Psoas muscle (tissue), 8 donors: ENCODE results near the gene UBE2H. TPM values are rescaled to one million over a fixed set of nuclear protein-coding genes. Genes with fewer than 3 reads are reported as not detected.

Source experiments
- ATAC-seq, 4 donors: fragments of 200-7000 bp; cut with Tn5 transposase; one replicate each; pipeline ENCODE4 v1.9.1; 2020; ENCODE audit warnings: moderate library complexity in 3 of 4, mild to moderate bottlenecking in 2 of 4
- DNase-seq, 2 donors: peaks; one replicate each; pipeline ENCODE4 v3.0.0-alpha.2; 2020
- H3K27ac ChIP-seq: fragments of 200-600 bp; one replicate; pipeline ENCODE4 v1.8.0; 2022
- H3K27me3 ChIP-seq, 3 donors: fragments of 200-600 bp in 1 of 3; one replicate each; pipeline versions ENCODE4 v1.6.1 to v1.8.0; 2013 to 2022; ENCODE audit warnings: low read length in 2 of 3, mild to moderate bottlenecking in 2 of 3, moderate library complexity in 1 of 3; ENCODE audit not compliant: insufficient read depth in 3 of 3
- H3K36me3 ChIP-seq, 2 donors: fragments of 200-600 bp in 1 of 2; one replicate each; pipeline versions ENCODE4 v1.6.1 to v1.8.0; 2013 to 2022; ENCODE audit warnings: low read depth in 1 of 2, mild to moderate bottlenecking in 1 of 2, moderate library complexity in 1 of 2; ENCODE audit not compliant: insufficient read depth in 1 of 2
- H3K4me1 ChIP-seq: fragments of 200-600 bp; one replicate; pipeline ENCODE4 v1.8.0; 2022
- H3K4me3 ChIP-seq: fragments of 200-600 bp; one replicate; pipeline ENCODE4 v1.8.0; 2022; ENCODE audit warnings: mild to moderate bottlenecking
- H3K9me3 ChIP-seq: fragments of 200-600 bp; one replicate; pipeline ENCODE4 v1.8.0; 2022
- CTCF ChIP-seq: fragments of 200-600 bp; IDR thresholded peaks from one replicate; pipeline ENCODE4 v1.8.0; 2022; ENCODE audit warnings: antibody characterized with exemption
- WGBS, 3 donors: extraction: QIAGEN DNeasy Blood & Tissue Kit; methylation state at CpG; one replicate each; pipeline versions ENCODE4 v1.1.6 to v1.1.7; 2013; 5-methylcytosine and 5-hydroxymethylcytosine counted together
- intact Hi-C, 2 donors: fragments of 100-400 bp; cut with DNase I; formaldehyde crosslinking; loops; one replicate each; pipeline versions ENCODE4 v1.11.0 to v1.14.2; 2022
- polyA plus RNA-seq, 3 donors: library from polyadenylated mRNA; stranded (reverse); fragments of 200-250 nt; gene quantifications; one replicate each; pipeline ENCODE4 v1.2.3, GENCODE V29; 2013
- total RNA-seq, 4 donors: library from RNA; stranded (reverse); fragmentation: NEBNext Ultra II Directional in 2 of 4; extraction: Animal tissue kit (Norgen Biotek cat#: 25700) in 2 of 4; gene quantifications; one replicate each; pipeline versions ENCODE4 v1.2.1 to v1.2.4, GENCODE V29; 2021 to 2023
- donor health status: healthy with polysubstance abuse.
- donor health status: DM: no; HTN: no; CAD: no; lungs with moderate emphysema.
- donor health status: Bipolar disorder and iron deficiency.
- donor health status: healthy.
- donor health status: DM: yes; HTN: yes; CAD: no.
- donor health status: DM: no; HTN: no; CAD: no.
- donor health status: DM: no; HTN: no; CAD: no.
- donor health status: DM: yes; HTN: yes; CAD: no.

UBE2H gene
- total and polyA plus RNA-seq, 7 donors, result 17.3 to 115 (median 77.3) TPM

GRCh38 chr7:129803546-129804081, 149.1 kb downstream of the UBE2H start:
- H3K9me3 ChIP-seq, result no peaks in the 10 kb centered on the region
- no peak for ATAC-seq
- TF ChIP-seq CTCF, result no peak
- no peaks in the 10 kb centered on the region for H3K36me3 ChIP-seq
- peaks cover 1% of the 10 kb centered on the region for H3K4me1 ChIP-seq
- H3K4me3 ChIP-seq, result no peak overlapping the region
- no peaks in the 10 kb centered on the region for H3K27me3 ChIP-seq
- intact Hi-C loops, result no loop called here
- no peak overlapping the region for H3K27ac ChIP-seq
- no peak for DNase-seq
- 92 to 93% (median 92%) methylated on average over 17 of the region's 17 CpGs for WGBS, 3 donors

- H3K4me3 ChIP-seq, result no peak overlapping the region
- intact Hi-C loops, result no loop called here
- TF ChIP-seq CTCF, result no peak
- 66 to 75% (median 68%) methylated on average over 5 of the region's 5 CpGs for WGBS, 3 donors
- no peaks in the 10 kb centered on the region for H3K27me3 ChIP-seq
- no peaks in the 10 kb centered on the region for H3K9me3 ChIP-seq
- no peaks in the 10 kb centered on the region for H3K36me3 ChIP-seq
- DNase-seq (no peak), ATAC-seq (no peak)
- H3K27ac ChIP-seq, result no peak overlapping the region
- peaks cover 14% of the 10 kb centered on the region for H3K4me1 ChIP-seq
Observed at GRCh38 chr7:129801882-129802281, 150.9 kb downstream of the UBE2H start.

GRCh38 chr7:129800901-129801300, 151.9 kb downstream of the UBE2H start:
- intact Hi-C loops, result no loop called here
- H3K27me3 ChIP-seq, result no peaks in the 10 kb centered on the region

GRCh38 chr7:129799350-129799955, 153.3 kb downstream of the UBE2H start:
- DNase-seq, result no peak
- no peaks in the 10 kb centered on the region for H3K9me3 ChIP-seq
- 88 to 92% (median 92%) methylated on average over 13 of the region's 13 CpGs for WGBS, 3 donors
- intact Hi-C loops, result loop anchor here in 1 of 2 donors (5.0 kb wide), 1 partner anchor 57 kb away; no protein-coding TSS in a partner anchor
- H3K27ac ChIP-seq, result no peak overlapping the region
- no peaks in the 10 kb centered on the region for H3K36me3 ChIP-seq
- ATAC-seq, result no peak
- H3K4me1 ChIP-seq, result peaks cover 14% of the 10 kb centered on the region
- TF ChIP-seq CTCF, result no peak
- no peaks in the 10 kb centered on the region for H3K27me3 ChIP-seq
- no peak overlapping the region for H3K4me3 ChIP-seq

More at GRCh38 chr7:129800901-129801300, 151.9 kb downstream of the UBE2H start:
- Histone ChIP-seq H3K36me3 (no peaks in the 10 kb centered on the region), H3K4me3 (no peak overlapping the region), H3K4me1 (peaks cover 14% of the 10 kb centered on the region), H3K9me3 (no peaks in the 10 kb centered on the region), H3K27ac (no peak overlapping the region)
- DNase-seq (no peak), ATAC-seq (no peak)
- TF ChIP-seq CTCF, result no peak
- 88 to 96% (median 94%) methylated on average over 7 of the region's 7 CpGs for WGBS, 3 donors
